Activated T-helper 9 cell treated with anti-CD3 and anti-CD28 coated beads, Interleukin-2, amount 50 U/mL, for 16 hours (primary cell): Measurements from ENCODE around the gene ATP2B1.

Experiments used
- DNase-seq: peaks from one replicate; pipeline ENCODE4 v3.0.0-alpha.2; 2020; ENCODE audit warnings: low read depth

The ATP2B1 gene

DNA sequence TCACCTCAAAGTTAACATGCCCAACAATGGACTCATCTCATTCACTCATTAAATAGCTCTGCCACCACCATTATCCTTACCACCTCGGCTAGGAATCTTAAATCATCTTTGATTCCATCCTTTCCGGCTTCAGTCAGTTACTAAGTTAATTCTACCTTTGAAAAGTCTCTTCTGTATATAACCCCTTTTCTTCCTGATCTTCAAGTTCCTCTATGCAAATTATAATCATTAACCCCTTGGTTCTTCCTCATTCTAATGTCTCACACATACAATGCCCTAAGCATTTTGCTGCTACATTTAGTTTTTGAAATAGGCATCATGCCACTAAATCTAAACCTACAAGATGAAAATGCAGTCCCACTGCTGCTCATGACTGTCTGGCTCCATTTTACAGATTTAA lies 51.6 kb downstream of the ATP2B1 start:
- no peak for DNase-seq

DNA sequence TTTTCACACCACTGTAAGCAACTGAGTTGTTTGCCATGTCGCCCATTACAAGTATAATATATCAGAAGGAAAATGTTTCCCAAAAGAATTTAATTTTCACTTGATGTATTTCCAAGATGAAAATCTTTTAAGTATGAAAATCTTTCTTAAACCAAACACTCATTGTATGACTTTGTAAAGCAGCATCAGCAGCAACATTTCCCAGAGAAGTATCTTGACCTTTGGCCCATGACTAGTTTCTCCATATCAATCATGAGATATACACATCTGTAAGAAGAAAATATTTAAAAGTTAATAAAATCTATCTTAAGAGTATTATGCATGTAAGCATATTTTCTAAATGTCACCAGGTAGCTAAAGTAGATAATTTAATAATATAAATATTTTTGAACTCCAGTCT lies 52.8 kb downstream of the ATP2B1 start:
- no peak for DNase-seq

DNA sequence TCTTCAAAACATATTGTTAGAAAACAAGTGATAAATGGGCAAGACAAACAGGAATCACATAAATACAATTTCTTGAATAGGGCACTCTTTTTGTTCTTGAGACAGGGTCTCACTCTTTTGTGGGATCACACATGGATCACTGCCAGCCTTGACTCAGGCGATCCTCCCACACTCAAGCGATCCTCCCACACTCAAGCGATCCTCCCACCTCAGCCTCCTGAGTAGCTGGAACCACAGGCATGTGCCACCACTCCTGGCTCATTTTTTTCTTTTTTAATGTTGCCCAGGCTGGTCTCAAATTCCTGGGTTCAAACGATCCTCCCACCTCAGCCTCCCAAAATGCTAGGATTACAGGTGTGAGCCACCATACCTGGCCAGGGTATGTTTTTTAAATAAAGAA lies 57.4 kb downstream of the ATP2B1 start:
- no peak for DNase-seq

DNA sequence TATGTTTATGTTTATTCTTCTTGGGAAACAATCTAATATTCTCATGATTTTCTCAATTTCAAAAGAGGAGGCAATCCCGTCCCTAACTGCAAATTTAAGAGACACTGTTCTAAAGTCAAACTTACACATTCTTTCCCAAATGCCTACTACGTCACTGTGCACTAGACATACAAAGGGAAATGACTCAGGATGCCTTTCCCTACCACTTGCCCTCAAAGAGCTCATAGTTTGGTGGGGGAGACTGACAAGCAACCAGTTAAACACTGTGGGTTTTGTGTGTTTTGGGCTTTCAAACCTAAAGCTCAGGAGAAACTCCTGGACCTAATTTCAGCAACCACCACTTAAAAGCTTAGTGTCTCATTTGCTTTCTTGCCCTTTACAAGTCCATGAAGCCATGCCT lies 58.4 kb downstream of the ATP2B1 start:
- no peak for DNase-seq

DNA sequence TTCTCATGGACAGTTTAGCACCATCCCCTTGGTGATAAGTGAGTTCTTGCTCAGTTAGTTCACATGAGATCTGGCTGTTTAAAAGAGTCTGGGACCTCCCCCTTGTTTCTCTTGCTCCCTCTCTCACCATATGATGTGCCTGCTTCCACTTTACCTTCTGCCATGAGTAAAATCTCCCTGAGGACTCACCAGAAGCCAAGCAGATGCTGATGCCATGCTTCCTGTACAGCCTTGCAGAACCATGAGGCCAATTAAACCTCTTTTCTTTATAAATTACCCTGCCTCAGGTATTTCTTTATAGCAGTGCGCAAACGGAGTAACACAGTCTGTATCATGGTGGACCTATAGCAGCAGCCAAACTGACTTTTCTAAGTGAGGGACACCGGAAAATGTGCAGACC lies 58.8 kb downstream of the ATP2B1 start:
- no peak for DNase-seq

DNA sequence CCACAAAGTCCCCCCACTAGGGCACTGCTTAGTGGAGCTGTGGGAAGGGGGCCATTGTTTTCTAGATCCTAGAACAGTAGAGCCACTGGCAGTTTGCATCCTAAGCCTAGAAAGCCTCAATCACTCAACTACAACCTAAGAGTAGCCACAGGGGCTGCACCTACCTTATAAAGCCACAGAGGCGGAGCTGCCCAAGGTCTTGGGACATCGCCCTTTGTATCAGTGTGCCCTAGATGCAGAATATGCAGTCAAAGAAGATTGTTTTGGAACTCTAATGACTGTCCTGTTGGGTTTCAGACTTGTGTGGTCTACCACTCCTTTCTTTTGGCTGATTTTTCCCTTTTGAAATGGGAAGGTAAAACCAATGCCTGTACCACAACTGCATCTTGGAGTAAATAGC lies 59.5 kb downstream of the ATP2B1 start:
- no peak for DNase-seq

DNA sequence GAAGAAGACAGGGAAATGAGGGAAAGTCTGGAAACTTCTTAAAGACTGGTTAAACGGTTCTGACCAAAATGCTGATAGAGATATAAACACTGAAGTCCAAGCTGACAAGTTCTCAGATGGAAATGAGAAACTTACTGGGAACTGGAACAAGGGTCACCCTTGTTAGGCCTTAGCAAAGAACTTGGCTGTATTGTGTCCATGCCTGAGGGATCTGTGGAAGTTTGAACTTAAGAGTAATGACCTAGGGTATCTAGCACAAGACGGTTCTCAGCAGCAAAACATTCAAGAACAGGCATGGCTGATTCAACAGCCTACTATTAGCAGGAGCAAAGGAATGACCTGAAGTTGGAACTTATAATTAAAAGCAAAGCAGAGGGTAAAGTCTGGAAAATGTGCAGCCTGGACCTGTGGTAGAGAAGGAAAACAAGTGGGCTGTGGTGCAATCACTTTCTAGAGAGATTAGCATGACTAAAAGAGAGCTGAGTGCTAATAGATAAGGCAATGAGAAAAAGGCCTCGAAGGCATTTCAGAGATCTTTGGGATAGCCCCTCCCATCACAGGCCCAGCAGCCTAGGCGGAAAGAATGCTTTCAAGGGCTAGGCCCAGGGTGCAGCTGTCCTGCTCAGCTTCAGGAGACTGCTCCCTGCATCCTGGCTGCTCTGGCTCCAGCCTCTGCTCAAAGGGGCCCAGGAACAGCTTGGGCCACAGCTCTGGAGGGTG lies 60.3 kb downstream of the ATP2B1 start:
- no peak for DNase-seq

DNA sequence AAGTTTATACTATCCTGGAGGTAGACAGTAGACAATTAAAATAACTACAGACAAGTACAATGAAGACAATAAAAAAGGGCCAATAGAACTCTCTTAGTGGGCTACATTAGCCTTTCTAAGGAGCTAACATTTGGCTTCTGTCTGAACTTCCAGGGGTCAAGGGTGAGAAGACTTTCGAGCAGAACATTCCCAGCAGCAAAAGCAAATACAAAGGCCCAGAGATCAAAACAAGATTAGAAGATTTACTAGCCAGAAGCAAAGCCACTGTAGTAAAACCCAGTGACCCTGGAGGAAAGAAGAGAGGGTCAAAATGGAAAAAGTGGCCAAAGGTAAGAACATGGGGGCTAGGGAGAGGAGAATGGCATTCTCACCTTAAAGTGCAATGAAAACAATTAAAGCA lies 63.2 kb downstream of the ATP2B1 start:
- no peak for DNase-seq

DNA sequence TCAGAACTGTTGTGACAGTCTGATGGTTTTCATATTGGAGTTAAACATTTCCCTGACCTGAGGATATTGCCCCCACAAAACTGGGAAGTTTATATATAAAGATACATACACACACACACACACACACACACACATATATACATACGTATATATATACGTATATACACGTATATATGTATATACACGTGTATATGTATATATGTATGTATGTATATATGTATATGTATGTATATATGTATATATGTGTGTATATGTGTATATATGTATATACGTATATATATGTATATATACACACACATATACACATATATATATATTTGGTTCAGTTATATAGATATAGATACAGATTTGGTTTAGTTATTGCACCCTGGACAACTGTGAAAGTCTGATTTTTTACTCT lies 65.7 kb downstream of the ATP2B1 start:
- no peak for DNase-seq

DNA sequence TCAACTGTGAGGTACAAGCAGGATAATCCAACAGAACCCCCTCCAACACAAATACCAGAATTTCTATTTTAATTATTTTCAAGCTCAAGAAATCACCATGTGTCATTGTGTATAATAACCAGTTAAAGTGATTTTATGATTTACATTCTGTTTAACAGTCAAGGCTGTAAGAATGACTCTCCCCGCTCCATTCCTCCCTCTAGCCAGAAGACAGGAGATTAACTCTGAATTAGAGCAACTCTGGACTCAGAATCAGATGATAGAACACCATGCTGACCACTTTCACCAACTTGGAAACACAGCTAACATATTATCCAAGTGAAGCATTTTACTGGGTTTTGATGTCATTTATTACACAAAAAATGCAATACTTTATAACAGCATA lies 71.9 kb downstream of the ATP2B1 start:
- DNase-seq: no peak

DNA sequence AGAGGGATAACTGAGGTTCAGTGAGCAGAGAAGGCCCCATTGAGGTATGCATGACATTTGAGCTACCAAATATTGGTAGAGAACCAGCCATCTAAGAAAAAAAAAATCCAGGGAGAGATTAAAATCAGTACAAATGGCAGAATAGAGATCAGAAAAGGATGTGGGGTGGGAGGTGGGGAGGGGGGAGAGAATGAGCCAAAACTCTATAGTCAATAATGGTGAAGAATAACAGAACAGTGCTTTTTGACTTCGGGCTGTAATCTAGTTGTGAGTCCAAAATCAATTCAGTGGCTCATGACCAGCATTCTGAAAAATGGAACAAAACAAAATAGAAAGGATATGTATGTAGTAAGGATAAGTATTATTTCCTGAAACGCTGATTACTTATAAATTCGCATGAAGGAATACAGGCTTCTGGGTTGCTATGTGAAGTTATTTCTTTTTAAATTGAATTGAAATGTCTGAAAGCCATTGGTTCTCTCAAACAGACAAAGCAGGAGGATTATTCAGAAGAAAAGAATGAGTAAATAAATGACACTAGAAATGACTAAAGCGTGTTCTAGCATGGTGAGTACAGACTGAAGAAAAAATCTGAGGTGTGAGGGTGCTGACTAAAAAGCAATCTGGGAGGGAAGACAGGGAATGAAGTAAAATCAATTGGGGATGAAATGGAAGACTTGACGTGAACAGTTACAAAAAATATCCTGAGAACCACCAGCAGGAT lies 72.4 kb downstream of the ATP2B1 start:
- DNase-seq: no peak

DNA sequence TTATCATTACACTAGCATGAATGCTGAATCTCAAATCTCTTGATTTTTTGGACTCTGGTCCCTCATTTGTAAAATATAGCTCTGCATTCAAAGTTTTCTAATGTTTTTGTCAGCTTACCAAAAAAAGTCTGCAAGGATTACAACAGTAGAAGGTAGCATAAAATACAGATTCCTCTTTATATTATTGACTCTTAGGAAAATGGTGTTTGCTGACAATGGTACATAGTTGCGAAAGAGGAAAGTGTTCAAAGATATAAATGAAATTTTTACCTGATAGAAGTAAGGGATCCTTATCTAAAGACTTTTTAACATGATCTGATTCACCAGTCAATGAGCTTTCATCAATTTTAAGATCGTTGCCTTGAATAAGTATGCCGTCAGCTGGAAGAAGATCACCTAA lies 74.1 kb downstream of the ATP2B1 start:
- DNase-seq: no peak

DNA sequence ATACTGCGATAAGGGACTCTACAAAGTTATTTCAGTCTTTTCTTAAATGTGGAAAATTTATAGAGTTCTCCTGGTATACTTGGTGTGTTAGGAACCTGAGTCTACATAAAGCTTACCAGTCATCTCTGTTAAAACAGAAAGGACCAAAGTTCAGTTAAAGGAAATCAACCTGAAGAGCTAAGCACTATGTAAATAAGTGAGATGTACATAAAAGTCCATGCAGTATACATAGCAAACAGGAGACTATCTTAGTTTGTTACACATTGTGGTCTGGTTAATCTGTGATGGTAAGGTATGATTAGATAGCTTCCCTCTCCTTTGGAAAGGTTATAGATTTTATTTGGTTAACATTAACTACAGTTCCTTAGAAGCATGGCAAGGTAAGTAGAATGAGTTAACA lies 75.9 kb downstream of the ATP2B1 start:
- no peak for DNase-seq

DNA sequence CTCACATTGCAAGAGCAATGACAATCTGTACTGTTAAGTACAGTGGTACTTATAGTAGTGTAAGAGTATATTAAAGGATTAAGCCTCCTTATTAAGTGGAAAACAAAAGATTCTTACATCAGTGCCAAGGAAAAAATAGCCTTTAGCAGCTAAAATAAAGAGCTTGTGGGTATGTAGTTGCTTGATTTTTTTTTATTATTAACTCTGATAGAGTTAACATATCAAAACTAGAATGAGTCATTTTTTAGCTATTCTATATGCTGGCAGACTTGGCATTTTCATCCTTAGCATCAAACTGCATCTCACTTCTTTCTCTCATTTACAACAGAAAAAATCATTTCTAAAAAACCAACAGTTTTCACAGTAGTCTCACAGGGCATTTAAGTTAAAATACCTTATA lies 86.5 kb downstream of the ATP2B1 start:
- no peak for DNase-seq

DNA sequence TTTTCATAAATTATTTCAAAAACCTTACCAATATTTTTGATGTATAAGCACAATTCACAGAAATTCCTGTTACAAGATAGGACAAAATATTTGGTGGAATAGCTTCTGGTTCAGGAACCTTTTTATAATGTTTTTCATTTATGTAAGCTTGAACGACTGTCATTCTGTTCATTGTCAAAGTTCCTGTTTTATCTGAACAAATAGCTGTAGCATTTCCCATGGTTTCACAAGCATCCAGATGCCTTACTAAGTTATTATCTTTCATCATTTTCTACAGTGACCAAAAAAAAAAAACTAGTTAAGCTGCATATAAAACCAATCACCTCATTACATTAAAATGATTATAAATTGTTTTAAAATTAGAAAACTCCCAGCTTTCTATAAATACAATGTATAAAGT lies 87.1 kb downstream of the ATP2B1 start:
- no peak for DNase-seq

DNA sequence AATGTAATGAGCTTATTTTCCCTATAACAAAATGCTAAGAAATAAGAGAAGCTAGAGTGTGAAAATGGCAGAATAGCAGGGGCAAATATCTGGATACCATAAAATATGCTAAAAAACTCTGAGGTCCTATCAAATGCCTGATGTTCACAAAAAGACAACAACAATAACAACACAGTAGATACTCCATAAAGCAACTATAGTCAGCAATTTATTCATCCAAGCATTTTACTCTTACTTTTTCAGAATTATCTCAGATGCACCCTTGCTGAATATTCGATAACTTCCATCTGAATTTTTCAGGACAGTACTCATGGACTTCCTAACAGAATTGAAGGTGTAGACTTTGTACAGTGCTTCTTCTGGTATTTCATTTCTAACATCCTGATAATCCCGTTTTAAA lies 88.9 kb downstream of the ATP2B1 start:
- no peak for DNase-seq

DNA sequence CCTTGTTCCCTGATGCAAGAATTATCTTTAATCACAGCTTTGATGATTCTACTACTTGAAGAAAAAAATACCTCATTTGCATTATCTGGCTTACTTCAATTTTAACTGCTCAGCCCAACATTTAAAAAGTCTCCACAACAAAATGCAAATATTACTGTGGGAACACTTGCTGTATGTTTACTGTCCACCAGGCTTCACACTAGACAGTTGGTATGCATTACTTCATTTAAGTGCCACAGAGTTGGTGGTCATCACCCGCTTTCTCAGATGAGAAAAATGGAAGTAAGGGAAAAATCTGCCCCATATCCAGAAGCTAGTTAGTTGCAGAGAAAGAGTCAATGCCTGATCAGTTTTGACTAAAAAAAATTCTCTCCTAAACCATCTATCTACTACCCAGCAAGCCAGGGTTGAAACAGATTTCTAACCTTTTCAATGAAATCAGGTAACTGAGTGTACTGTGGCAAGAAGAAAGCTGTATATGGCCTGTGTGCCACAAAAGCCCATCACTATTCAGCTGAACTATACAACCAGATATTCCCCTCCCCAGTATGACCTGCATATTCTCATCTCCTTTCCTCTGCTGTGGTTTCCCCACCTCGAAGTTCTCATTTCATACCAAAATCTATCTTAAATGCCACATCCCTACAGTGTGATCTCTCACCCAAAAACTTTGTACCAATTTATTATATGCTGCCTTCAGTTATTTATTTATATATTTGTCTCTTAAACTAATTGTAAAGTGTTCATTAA lies 90.3 kb downstream of the ATP2B1 start:
- no peak for DNase-seq

DNA sequence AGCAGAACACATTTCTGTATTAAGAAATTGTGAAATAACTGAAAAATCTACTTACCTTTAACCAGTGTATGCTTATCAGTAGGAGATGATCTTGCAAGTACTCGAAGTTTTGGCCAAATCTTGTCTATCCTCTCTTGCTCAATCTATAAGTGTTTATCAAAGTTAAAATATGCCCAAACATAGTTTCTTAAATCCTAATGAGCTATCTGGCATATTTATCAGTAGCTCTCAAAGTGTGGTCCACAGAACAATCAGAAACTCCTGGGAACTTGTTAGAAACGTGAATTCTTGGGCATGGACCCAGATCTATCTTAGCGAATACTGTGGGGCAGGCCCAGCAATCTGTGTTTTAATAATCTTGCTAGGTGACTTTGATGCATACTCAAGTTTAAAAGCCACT lies 98.3 kb downstream of the ATP2B1 start:
- DNase-seq: no peak

DNA sequence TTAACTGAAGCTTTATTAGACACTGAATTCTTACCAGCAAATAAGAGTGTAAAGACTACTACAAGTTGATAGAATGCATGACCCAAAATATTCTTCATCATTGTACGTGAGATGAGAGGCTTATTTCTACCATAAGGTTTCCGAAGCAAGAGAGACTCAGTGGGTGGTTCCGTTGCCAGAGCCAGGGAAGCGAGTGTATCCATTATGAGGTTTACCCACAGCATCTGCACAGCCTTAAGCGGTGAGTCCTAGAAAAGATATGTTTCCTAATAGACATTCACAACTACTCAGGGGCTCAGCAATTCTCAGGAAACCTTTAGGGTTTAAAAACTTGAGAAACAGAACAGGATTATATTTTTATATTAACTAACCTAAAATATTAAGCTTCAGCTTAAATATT lies 105.0 kb downstream of the ATP2B1 start:
- DNase-seq: no peak

DNA sequence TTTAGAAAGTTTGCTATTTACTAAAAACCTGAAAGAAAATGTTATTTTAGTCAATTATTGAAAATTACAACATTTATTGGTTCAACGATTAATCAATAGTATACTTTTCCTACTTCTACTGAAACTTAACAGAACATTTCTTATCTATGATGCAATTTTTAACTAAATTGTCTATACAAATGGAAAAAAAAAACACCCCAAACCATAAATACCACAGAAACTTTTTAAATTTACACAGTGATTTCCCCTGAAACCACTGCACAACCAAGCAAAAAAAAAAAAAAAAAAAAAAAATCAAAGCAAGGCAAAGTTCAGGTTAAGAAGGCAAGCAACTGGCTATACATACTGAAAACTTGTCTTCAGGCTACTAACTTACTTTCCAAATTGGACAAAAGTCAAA lies 110.9 kb downstream of the ATP2B1 start:
- no peak for DNase-seq

DNA sequence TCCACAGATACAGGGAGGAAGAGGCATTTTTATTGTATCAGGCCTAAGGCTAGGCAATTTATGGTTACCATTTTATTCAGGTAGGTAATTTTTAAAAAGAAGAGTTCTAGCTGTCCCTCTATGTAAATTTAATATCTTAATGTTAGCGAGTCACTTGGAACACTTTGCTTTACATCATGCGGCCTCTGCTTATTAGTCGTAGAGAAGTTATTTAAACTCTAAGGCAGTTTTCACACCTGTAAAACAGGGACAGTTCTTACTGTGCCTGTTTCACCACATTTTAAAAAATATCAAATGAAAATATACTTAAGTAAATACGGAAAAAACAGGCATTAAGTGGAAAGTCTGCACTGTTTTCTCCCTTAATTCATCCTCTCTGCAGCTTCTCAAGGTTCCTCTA lies 111.4 kb downstream of the ATP2B1 start:
- no peak for DNase-seq

DNA sequence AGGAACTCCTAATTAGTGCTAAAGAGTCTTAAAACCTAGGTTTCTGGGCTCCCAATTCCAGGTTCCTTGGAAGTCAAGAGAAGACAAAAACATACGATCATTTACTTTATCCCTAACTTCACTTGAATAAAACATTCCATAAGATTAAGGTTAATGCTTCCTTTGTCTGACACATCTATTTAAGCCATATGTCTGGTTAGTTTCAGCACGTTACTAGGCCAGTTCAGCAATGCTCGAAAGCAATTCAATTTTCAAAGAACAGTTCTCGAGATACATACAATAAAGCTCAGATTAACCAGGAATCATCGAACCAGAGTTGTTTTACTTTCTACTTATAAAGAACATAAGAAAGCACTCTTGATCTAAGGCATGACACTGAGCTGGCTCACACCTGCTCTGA lies 114.8 kb downstream of the ATP2B1 start:
- no peak for DNase-seq

DNA sequence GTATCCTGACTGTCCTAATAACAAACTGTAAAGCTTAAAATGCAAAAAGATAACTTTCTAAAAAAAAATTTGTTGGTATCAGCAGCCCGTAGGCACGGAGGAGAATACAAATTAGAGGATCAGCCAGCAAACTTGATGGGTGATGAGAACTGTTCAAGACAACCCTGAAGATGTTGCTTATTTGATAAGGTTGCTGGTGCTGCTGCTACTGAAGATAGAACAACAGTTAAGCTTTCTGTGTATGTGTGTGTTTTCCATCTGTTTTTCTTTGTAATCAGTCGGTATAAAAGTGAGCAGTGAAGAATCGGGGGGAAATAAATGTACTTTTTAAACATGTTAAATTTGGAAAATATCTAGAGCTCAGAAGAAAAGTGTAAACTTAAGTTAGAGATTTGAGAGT lies 115.4 kb downstream of the ATP2B1 start:
- no peak for DNase-seq
